Effector memory CD8-positive, alpha-beta T cell (primary cell): Measurements from ENCODE around the gene SMAD7.

ENCODE experiments used
- ATAC-seq: fragments of 150-1000 bp; cut with Tn5 transposase; replicated peaks from 2 replicates; pipeline ENCODE4 v1.10.0; 2021; ENCODE audit warnings: mild to moderate bottlenecking, moderate library complexity
- DNase-seq, 3 experiments: peaks; one replicate each; pipeline ENCODE4 v3.0.0; 2021
- H3K27ac Mint-ChIP-seq, 2 donors: one replicate each; pipeline ENCODE4 v1.8.0; 2022; ENCODE audit warnings: mild to moderate bottlenecking in 2 of 2, mixed read lengths in 2 of 2, moderate library complexity in 2 of 2
- H3K27me3 Mint-ChIP-seq, 2 donors: one replicate each; pipeline ENCODE4 v1.8.0; 2022; ENCODE audit warnings: mixed read lengths in 2 of 2
- H3K36me3 Mint-ChIP-seq: one replicate; pipeline ENCODE4 v1.8.0; 2022; ENCODE audit warnings: mild to moderate bottlenecking, moderate library complexity, mixed read lengths; ENCODE audit not compliant: insufficient read depth
- H3K4me1 Mint-ChIP-seq, 2 donors: one replicate each; pipeline ENCODE4 v1.8.0; 2022; ENCODE audit warnings: low read depth in 2 of 2, mixed read lengths in 2 of 2
- H3K4me3 Mint-ChIP-seq, 2 donors: one replicate each; pipeline ENCODE4 v1.8.0; 2022; ENCODE audit warnings: mild to moderate bottlenecking in 2 of 2, mixed read lengths in 2 of 2, moderate library complexity in 2 of 2
- H3K9me3 Mint-ChIP-seq, 2 donors: one replicate each; pipeline ENCODE4 v1.8.0; 2022; ENCODE audit warnings: mixed read lengths in 2 of 2

SMAD7 gene

DNA sequence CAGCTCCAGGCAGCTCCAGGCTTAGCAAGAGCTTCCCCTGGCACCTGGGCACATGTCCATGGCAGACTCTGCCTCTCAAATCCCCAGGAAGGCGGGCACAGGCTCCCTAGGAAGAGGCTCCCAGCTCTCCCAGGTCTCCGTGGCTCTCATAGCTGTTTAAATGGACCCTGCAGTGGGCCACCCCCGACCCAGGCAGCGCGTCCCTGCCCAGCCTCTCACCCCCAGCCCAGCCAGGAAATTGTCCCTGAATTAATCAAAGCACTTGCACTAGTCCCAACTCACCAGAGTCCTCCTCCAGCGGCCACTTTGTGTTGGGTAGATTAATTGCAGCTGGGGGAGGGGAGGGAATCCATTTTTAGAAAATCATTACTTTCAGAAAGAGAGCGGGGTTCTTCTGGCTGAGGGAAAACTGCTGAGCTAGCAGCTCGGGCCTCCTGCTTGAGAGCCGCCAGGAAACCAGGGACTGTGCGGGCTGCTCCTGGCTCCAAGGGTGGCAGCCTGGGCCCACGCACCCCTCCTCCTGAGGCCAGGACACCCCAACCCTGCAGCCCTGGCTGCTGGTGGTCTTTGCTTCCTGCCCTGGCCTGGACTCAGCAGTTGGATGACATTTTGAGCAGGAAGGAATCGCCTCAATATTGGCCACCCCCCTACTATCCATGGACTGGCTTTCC, 36.0 kb downstream of the SMAD7 start:
- Mint-ChIP-seq H3K27me3 (no peaks in the 10 kb centered on the region), H3K4me1 (peaks cover 39% of the 10 kb centered on the region in 2 donors), H3K27ac (peak overlapping the region; percentile 20 to 95), H3K9me3 (no peaks in the 10 kb centered on the region), H3K4me3 (no peak overlapping the region), H3K36me3 (peaks cover 48% of the 10 kb centered on the region)
- DNase-seq (no peak), ATAC-seq (no peak)

DNA sequence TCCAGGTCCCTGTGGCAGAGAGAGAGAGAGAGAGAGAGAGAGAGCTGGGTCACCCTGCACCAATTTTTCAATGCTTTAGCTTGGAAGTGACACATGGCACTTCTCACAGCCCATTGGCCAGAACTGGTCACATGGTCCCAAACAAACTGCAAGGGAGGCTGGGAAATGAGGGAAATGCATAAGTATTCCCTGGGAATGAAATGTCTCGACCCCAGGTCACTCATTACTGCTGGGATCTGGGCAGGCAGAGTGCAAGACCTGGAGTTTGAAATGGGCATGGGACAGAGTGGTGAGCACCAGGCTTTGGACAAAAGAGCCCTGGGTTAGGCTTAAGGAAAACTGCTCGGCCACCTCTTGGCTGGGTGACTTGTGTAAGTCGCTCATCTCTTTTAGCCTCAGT, 37.0 kb downstream of the SMAD7 start:
- Mint-ChIP-seq H3K9me3 (no peaks in the 10 kb centered on the region), H3K27ac (no peak overlapping the region)
- ATAC-seq, result no peak

DNA sequence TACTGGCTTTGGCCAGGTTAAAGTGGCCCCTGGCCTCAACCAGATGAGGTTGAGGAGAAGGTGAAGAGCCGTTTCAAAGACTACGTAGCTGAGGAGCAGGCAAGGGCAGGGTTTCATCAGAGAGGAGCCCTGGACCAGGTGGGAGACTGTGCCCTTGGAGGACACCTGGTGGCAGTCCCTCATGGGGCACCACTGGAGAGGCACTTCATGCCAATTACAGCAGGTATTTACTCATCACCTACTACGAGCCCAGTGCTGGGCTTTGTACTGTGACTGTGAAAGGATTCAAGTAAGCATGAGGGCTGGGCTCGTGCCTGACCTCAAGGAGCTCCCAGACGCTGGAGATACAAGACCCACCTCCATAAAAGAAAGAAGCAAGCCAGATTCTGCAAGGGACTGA, 37.6 kb downstream of the SMAD7 start:
- no peaks in the 10 kb centered on the region for H3K27me3 Mint-ChIP-seq
- peaks cover 33% of the 10 kb centered on the region for H3K36me3 Mint-ChIP-seq
- peak overlapping the region; percentile 4 to 5 for H3K4me3 Mint-ChIP-seq
- ATAC-seq, result peak; percentile 81
- DNase-seq, result peak; percentile 62 to 65 (median 64)
- no peak overlapping the region for H3K27ac Mint-ChIP-seq
- no peaks in the 10 kb centered on the region for H3K9me3 Mint-ChIP-seq
- peaks cover 42% of the 10 kb centered on the region in 2 donors for H3K4me1 Mint-ChIP-seq

More for the DNA sequence above, 37.0 kb downstream of the SMAD7 start:
- no peaks in the 10 kb centered on the region for H3K27me3 Mint-ChIP-seq
- H3K4me3 Mint-ChIP-seq, result no peak overlapping the region
- peaks cover 39% of the 10 kb centered on the region for H3K36me3 Mint-ChIP-seq
- peaks cover 42% of the 10 kb centered on the region in 2 donors for H3K4me1 Mint-ChIP-seq
- no peak for DNase-seq

DNA sequence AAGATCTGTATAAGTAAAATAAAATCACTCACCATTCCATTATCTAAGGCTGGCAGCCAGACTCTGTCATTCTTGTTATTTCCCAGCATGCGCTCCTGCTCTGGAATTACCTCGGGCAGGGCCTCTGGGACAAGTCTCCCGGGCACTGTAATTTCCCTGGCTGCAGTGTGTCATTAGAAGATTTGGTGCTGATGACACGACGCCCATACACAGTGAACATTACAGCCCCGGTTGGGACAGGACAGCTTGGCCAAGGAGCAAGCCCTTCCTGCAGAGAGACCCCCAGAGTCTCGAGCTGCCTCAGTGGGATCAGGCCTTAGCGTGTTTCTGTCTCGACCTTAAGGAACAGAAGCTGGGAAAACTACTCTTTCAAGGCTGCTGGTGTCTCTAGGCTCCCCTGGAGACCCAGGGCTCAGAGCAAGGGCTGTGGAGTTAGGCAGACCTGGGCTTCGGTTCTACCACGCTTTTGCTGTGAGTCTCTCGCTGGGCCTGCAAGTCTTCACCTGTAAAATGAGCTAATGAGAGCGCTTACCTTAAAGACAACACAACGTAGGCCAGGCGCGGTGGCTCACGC, 39.7 kb downstream of the SMAD7 start:
- peaks cover 31 to 37% of the 10 kb centered on the region in 2 donors for H3K4me1 Mint-ChIP-seq
- H3K36me3 Mint-ChIP-seq, result peaks cover 12% of the 10 kb centered on the region
- H3K27ac Mint-ChIP-seq, result no peak overlapping the region
- no peaks in the 10 kb centered on the region for H3K27me3 Mint-ChIP-seq
- DNase-seq, result no peak
- no peaks in the 10 kb centered on the region for H3K9me3 Mint-ChIP-seq
- no peak for ATAC-seq
- no peak overlapping the region for H3K4me3 Mint-ChIP-seq

GRCh38 chr18:48909721-48910120, 41.0 kb downstream of the SMAD7 start:
- peaks cover 3% of the 10 kb centered on the region for H3K36me3 Mint-ChIP-seq
- peaks cover 30 to 33% of the 10 kb centered on the region in 2 donors for H3K4me1 Mint-ChIP-seq
- no peaks in the 10 kb centered on the region for H3K27me3 Mint-ChIP-seq
- peak overlapping the region in 1 of 2 donors; percentile 23 for H3K27ac Mint-ChIP-seq
- H3K4me3 Mint-ChIP-seq, result peak overlapping the region; percentile 33 to 45
- DNase-seq (no peak), ATAC-seq (peak; percentile 74)
- H3K9me3 Mint-ChIP-seq, result peaks cover 2 to 6% of the 10 kb centered on the region in 2 donors

DNA sequence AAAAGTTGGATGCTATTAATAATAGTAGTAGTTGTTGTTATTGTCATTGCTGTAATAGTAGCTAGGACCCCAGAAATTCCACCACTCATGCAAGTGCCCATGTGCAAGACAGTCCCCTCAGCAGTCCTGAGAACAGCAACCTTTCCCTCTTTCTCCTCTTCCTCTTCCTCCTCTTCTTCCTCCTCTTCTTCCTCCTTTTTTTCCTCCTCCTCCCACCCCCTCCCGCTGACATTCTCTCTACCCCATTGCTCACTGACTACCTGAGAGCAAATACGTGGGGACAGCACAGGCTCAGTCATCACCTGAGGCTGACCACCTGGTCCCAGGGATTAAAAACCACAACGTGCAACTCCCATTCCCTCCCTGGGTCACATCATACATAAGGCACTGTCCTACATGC, 41.8 kb downstream of the SMAD7 start:
- H3K27me3 Mint-ChIP-seq, result no peaks in the 10 kb centered on the region
- H3K36me3 Mint-ChIP-seq, result no peaks in the 10 kb centered on the region
- DNase-seq (no peak), ATAC-seq (no peak)
- peak overlapping the region in 1 of 2 donors; percentile 45 for H3K4me3 Mint-ChIP-seq
- H3K4me1 Mint-ChIP-seq, result peaks cover 28 to 30% of the 10 kb centered on the region in 2 donors
- peak overlapping the region in 1 of 2 donors; percentile 23 for H3K27ac Mint-ChIP-seq
- H3K9me3 Mint-ChIP-seq, result peaks cover 3 to 14% of the 10 kb centered on the region in 2 donors

DNA sequence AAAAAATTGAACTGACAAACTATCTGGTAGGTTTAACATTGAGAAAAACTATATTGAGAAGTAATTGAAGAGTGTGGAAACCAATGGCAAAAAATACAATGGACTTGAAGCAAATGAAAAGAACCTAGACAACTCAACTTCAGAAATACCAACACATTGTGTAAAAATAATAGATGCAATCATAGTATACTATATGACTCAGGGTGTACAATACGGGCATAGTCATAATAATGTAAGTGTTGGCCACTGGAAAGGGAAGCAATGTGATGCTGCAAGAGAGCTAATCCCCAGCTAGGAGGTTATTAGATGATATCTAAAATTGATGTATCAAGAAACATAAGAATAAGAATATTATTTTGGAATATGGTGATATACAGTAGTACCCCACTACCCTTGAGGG, 45.3 kb downstream of the SMAD7 start:
- H3K27ac Mint-ChIP-seq, result no peak overlapping the region
- DNase-seq, result no peak

GRCh38 chr18:48904847-48905394, 45.8 kb downstream of the SMAD7 start:
- DNase-seq (no peak), ATAC-seq (no peak)
- Mint-ChIP-seq H3K4me3 (no peak overlapping the region), H3K9me3 (peaks cover 3 to 15% of the 10 kb centered on the region in 2 donors), H3K4me1 (peaks cover 9 to 10% of the 10 kb centered on the region in 2 donors), H3K27ac (no peak overlapping the region), H3K36me3 (no peaks in the 10 kb centered on the region), H3K27me3 (no peaks in the 10 kb centered on the region)

More for the DNA sequence above, 45.3 kb downstream of the SMAD7 start:
- no peaks in the 10 kb centered on the region for H3K36me3 Mint-ChIP-seq
- no peaks in the 10 kb centered on the region for H3K27me3 Mint-ChIP-seq
- H3K4me1 Mint-ChIP-seq, result peaks cover 13 to 14% of the 10 kb centered on the region in 2 donors
- peaks cover 3 to 15% of the 10 kb centered on the region in 2 donors for H3K9me3 Mint-ChIP-seq
- no peak overlapping the region for H3K4me3 Mint-ChIP-seq
- no peak for ATAC-seq

DNA sequence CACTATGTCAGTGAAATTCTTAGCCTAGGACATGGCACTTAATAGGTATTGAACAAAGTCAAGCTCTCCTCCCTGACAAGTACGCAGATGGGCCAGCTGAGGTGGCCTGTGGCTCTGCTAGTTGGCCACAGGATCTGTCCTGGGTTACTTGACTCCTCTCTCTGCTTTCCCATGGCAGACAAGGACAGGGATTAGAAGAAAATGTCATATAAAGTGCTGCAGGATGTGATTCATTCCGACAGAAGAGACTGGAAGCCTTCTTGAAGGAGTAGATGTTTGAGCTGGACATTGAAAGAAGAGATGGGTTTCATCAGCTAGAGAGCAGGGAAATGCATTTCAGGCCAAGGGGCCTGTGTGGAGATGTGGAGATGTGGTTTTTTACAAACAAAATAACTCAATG, 46.7 kb downstream of the SMAD7 start:
- H3K4me1 Mint-ChIP-seq, result peaks cover 2 to 8% of the 10 kb centered on the region in 2 donors
- H3K27me3 Mint-ChIP-seq, result no peaks in the 10 kb centered on the region
- DNase-seq (no peak), ATAC-seq (no peak)
- no peaks in the 10 kb centered on the region for H3K36me3 Mint-ChIP-seq
- peaks cover 3 to 15% of the 10 kb centered on the region in 2 donors for H3K9me3 Mint-ChIP-seq
- no peak overlapping the region for H3K4me3 Mint-ChIP-seq
- no peak overlapping the region for H3K27ac Mint-ChIP-seq

DNA sequence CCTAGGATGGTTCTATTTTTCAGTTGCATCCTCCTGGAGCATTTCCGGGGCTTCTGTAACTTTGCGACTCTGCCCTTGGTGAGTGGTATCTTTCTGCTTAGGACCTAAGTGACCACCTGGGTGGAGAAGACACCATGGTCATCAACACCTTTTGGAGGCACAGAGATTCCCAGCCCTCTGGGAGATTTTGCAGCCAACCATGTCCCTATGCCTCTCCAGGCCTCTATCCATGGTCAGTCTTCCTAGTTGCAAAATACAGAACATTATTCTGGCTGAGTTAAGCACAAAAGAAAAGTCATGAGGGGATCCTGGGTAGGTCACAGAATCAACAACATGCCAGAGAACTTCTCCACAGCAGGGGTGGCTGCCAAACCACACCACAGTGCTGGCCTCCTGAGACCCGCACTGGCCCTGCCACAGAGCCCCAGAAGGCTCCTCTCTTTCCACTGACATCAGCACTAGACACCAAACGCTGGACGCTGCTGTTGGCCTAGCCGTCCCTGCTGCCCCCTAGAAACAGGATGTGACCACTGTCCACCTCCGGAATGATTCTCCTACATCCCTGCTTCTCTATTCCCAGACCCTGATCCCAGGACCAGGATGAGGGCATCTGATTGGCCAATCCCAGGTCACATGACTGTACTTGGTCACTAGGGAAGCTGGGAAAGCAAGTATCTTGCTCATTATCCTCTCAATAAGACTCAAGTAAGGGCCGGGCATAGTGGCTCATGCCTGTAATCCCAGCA, 47.7 kb downstream of the SMAD7 start:
- Mint-ChIP-seq H3K27me3 (no peaks in the 10 kb centered on the region), H3K36me3 (no peaks in the 10 kb centered on the region), H3K4me3 (no peak overlapping the region), H3K27ac (no peak overlapping the region), H3K4me1 (peaks cover 0 to 4% of the 10 kb centered on the region in 2 donors), H3K9me3 (peaks cover 3 to 15% of the 10 kb centered on the region in 2 donors)
- no peak for DNase-seq
- ATAC-seq, result no peak

DNA sequence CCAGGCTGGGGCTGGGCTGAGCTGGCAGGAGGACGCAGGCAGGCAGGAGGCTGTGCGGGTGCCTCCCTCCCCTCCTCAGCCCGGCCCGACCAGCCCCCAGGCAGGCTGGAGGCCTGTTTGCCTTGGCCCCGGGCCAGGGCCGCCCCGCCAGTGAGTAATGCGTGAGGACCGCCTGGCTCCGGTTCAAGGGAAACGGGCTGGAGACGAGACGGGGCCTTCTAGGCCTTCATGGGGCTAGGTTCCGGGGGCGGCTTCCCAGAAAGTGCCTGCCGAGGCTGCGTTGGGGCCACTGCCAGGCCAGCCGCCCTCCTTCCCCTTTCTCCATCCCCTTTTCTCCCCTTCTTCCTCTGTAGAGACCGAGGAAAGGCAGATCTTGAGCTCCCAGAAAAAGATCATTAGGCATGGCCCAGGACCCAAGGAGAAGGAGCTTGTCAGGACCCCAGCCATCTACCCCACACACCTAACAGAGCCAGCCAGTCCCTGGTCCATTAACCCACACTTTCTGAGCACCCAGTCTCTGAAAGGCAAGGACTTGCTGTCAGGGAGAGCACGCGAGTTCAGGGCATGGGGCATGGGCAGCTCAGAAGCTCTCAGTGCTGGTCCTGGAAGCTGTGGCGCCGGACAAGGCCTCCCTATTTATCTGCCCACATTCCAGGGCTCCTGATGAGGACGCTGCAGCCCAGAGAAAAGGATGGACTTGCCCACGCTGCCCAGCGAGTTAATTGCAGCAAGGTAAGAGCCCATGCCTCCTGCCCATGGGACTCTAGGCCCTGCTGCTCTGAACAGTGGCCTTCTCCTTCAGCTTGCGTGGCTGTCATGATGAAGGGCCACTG, 48.5 kb downstream of the SMAD7 start:
- Mint-ChIP-seq H3K4me3 (no peak overlapping the region), H3K27me3 (no peaks in the 10 kb centered on the region), H3K27ac (no peak overlapping the region), H3K9me3 (peaks cover 3 to 15% of the 10 kb centered on the region in 2 donors), H3K4me1 (peaks cover 0 to 4% of the 10 kb centered on the region in 2 donors), H3K36me3 (no peaks in the 10 kb centered on the region)
- ATAC-seq (no peak), DNase-seq (no peak)

DNA sequence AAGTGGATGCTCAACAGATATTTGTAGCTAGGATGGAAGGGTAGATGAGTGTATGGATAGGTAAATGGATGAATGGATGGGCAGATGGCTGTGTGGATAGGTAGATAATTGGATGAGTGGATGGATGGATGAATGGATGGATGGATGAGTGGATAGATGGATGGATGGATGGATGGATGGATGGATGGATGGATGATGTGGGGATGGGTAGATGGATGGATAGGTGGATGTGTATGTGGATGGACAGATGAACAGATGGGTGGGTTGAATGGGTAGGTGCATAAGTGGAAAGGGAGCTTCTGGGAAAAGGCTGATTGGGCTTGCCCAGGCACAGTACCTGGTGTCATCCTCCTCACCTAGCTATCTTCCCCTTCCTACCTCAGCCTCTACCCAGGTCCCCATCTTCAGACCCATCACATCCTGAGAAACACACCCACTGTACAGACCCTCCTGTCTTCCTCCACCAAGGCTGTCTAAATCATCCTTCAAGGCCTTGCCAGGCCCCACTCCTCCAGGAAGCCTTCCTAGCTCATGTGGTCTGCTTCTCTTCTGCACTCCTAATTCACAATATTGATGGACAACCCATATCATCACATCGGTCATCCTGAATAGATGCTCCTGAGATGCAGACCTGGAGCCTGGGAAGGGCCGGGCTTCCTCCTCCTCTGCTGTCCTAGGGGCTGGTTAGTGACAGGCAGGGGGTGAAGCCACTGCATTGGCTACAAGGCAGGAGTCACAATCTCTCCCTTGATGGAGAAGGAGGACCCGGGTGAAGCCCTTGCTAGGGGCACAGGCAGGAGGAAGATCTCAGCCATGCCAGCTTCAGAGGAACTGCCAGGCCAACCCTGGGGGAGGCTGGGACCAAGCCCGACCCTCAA, 49.4 kb downstream of the SMAD7 start:
- Mint-ChIP-seq H3K27ac (no peak overlapping the region), H3K36me3 (no peaks in the 10 kb centered on the region), H3K27me3 (no peaks in the 10 kb centered on the region), H3K4me1 (peaks cover 5 to 8% of the 10 kb centered on the region in 2 donors), H3K4me3 (no peak overlapping the region), H3K9me3 (peaks cover 3 to 15% of the 10 kb centered on the region in 2 donors)
- no peak for ATAC-seq
- no peak for DNase-seq
